Mesothelial cell of epicardium (in vitro differentiated cells): Measurements from ENCODE around the gene VIM. TPM values are rescaled to one million over a fixed set of nuclear protein-coding genes. Genes with fewer than 3 reads are reported as not detected.

ENCODE experiments used
- DNase-seq, 2 experiments: peaks; one replicate each; pipeline ENCODE4 v3.0.0; 2021; ENCODE audit warnings: low spot score in 2 of 2; ENCODE audit not compliant: unreplicated experiment in 2 of 2
- H3K27ac Mint-ChIP-seq: 2 replicates; pipeline ENCODE4 v1.8.0; 2021; ENCODE audit warnings: mixed read lengths
- H3K27me3 Mint-ChIP-seq: 2 replicates; pipeline ENCODE4 v1.8.0; 2021; ENCODE audit warnings: low read depth, mixed read lengths
- H3K36me3 Mint-ChIP-seq: 2 replicates; pipeline ENCODE4 v1.8.0; 2021; ENCODE audit warnings: mixed read lengths
- H3K4me1 Mint-ChIP-seq: 2 replicates; pipeline ENCODE4 v1.8.0; 2021; ENCODE audit warnings: mixed read lengths
- H3K4me3 Mint-ChIP-seq: 2 replicates; pipeline ENCODE4 v1.8.0; 2021; ENCODE audit warnings: mild to moderate bottlenecking, moderate library complexity, mixed read lengths
- H3K9me3 Mint-ChIP-seq: 2 replicates; pipeline ENCODE4 v1.8.0; 2021; ENCODE audit warnings: mixed read lengths
- CTCF ChIP-seq: fragments of 200-600 bp; sonication (generic); IDR thresholded peaks from one replicate; pipeline ENCODE4 v1.5.0; 2021; ENCODE audit warnings: antibody characterized with exemption; ENCODE audit not compliant: unreplicated experiment
- total RNA-seq: library from RNA; stranded (reverse); gene quantifications from 3 replicates; pipeline ENCODE4 v1.2.1, GENCODE V29; 2021

Gene VIM
- total RNA-seq, 1 donor from 2014 or later = 1,481 TPM

GRCh38 chr10:17232276-17232960, 4.4 kb downstream of the VIM start:
- no peak for DNase-seq
- Mint-ChIP-seq H3K4me1 (peaks cover 37% of the 10 kb centered on the region), H3K27ac (peak overlapping the region; percentile 30), H3K9me3 (no peaks in the 10 kb centered on the region), H3K36me3 (peaks cover 25% of the 10 kb centered on the region), H3K4me3 (peak overlapping the region; percentile 92), H3K27me3 (peaks cover 22% of the 10 kb centered on the region)
- TF ChIP-seq CTCF = no peak

- Mint-ChIP-seq H3K4me1 (peaks cover 28% of the 10 kb centered on the region), H3K4me3 (peak overlapping the region; percentile 36)
Observed at GRCh38 chr10:17233286-17233991, 5.4 kb downstream of the VIM start.

GRCh38 chr10:17234431-17234945, 6.4 kb downstream of the VIM start:
- Mint-ChIP-seq H3K36me3 (peaks cover 25% of the 10 kb centered on the region), H3K9me3 (no peaks in the 10 kb centered on the region), H3K4me1 (peaks cover 25% of the 10 kb centered on the region), H3K27me3 (peaks cover 3% of the 10 kb centered on the region), H3K4me3 (peak overlapping the region; percentile 41), H3K27ac (no peak overlapping the region)
- no peak for DNase-seq
- no peak for TF ChIP-seq CTCF

More at GRCh38 chr10:17233286-17233991, 5.4 kb downstream of the VIM start:
- no peak for TF ChIP-seq CTCF
- Mint-ChIP-seq H3K27ac (no peak overlapping the region), H3K36me3 (peaks cover 25% of the 10 kb centered on the region), H3K27me3 (peaks cover 12% of the 10 kb centered on the region), H3K9me3 (no peaks in the 10 kb centered on the region)
- no peak for DNase-seq

GRCh38 chr10:17235136-17235535, 7.1 kb downstream of the VIM start:
- Mint-ChIP-seq H3K9me3 (no peaks in the 10 kb centered on the region), H3K27me3 (no peaks in the 10 kb centered on the region), H3K4me3 (peak overlapping the region; percentile 26), H3K4me1 (peaks cover 23% of the 10 kb centered on the region), H3K27ac (no peak overlapping the region), H3K36me3 (peaks cover 25% of the 10 kb centered on the region)
- DNase-seq = no peak
- no peak for TF ChIP-seq CTCF

- peaks cover 25% of the 10 kb centered on the region for H3K36me3 Mint-ChIP-seq
Observed at GRCh38 chr10:17236468-17237148, 8.6 kb downstream of the VIM start.

More at GRCh38 chr10:17236468-17237148, 8.6 kb downstream of the VIM start:
- no peak overlapping the region for H3K4me3 Mint-ChIP-seq
- no peak for DNase-seq
- H3K4me1 Mint-ChIP-seq = peaks cover 14% of the 10 kb centered on the region
- no peak overlapping the region for H3K27ac Mint-ChIP-seq
- H3K9me3 Mint-ChIP-seq = no peaks in the 10 kb centered on the region
- H3K27me3 Mint-ChIP-seq = no peaks in the 10 kb centered on the region
- TF ChIP-seq CTCF = no peak
